ENCODE data around the gene MAP3K3.

- TF ChIP-seq, protein P1, sequence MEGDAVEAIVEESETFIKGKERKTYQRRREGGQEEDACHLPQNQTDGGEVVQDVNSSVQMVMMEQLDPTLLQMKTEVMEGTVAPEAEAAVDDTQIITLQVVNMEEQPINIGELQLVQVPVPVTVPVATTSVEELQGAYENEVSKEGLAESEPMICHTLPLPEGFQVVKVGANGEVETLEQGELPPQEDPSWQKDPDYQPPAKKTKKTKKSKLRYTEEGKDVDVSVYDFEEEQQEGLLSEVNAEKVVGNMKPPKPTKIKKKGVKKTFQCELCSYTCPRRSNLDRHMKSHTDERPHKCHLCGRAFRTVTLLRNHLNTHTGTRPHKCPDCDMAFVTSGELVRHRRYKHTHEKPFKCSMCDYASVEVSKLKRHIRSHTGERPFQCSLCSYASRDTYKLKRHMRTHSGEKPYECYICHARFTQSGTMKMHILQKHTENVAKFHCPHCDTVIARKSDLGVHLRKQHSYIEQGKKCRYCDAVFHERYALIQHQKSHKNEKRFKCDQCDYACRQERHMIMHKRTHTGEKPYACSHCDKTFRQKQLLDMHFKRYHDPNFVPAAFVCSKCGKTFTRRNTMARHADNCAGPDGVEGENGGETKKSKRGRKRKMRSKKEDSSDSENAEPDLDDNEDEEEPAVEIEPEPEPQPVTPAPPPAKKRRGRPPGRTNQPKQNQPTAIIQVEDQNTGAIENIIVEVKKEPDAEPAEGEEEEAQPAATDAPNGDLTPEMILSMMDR (conservative IDR thresholded peaks at IDR 0.05) = no peak
- TF ChIP-seq EZH2 (IDR thresholded peaks at IDR 0.05; ENCODE audit: low read depth) = no peak
Measured at GRCh38 chr17:63578027-63578768, 44.0 kb upstream of the MAP3K3 start.
